Type B pancreatic cell (in vitro differentiated cells): ENCODE data around the gene NF2. TPM values are rescaled to one million over a fixed set of nuclear protein-coding genes. Genes with fewer than 3 reads are reported as not detected.
A peak's percentile ranks its signal among the peaks of the same experiment; 100 is the strongest.

ENCODE experiments used
- DNase-seq: peaks from one replicate; pipeline ENCODE4 v3.0.0; 2021; ENCODE audit warnings: mixed read lengths; ENCODE audit not compliant: unreplicated experiment; ENCODE audit errors: extremely low spot score
- H3K27ac Mint-ChIP-seq: 2 replicates; pipeline ENCODE4 v1.8.0; 2021; ENCODE audit warnings: mild to moderate bottlenecking, mixed read lengths
- H3K27me3 Mint-ChIP-seq: 2 replicates; pipeline ENCODE4 v1.8.0; 2021; ENCODE audit warnings: mixed read lengths
- H3K36me3 Mint-ChIP-seq: 2 replicates; pipeline ENCODE4 v1.8.0; 2021; ENCODE audit warnings: mixed read lengths
- H3K4me1 Mint-ChIP-seq: one replicate; pipeline ENCODE4 v1.8.0; 2021; ENCODE audit warnings: mixed read lengths; ENCODE audit not compliant: unreplicated experiment
- H3K4me3 Mint-ChIP-seq: 2 replicates; pipeline ENCODE4 v1.8.0; 2021; ENCODE audit warnings: mild to moderate bottlenecking, mixed read lengths
- H3K9me3 Mint-ChIP-seq: 2 replicates; pipeline ENCODE4 v1.8.0; 2021; ENCODE audit warnings: mixed read lengths
- CTCF ChIP-seq: fragments of 200-600 bp; sonication (generic); conservative IDR thresholded peaks from 2 replicates; pipeline ENCODE4 v1.5.0; 2021; ENCODE audit warnings: antibody characterized with exemption, mild to moderate bottlenecking
- total RNA-seq: library from RNA; stranded (reverse); gene quantifications from 2 replicates; pipeline ENCODE4 v1.2.1, GENCODE V29; 2021; ENCODE audit warnings: low replicate concordance

NF2 gene
- total RNA-seq, 1 donor from 2014 or later, result 45.6 TPM

GRCh38 chr22:29702000-29702930, 98.8 kb downstream of the NF2 start:
- Mint-ChIP-seq H3K4me1 (peaks cover 36% of the 10 kb centered on the region), H3K36me3 (no peaks in the 10 kb centered on the region), H3K9me3 (no peaks in the 10 kb centered on the region), H3K27me3 (peaks cover 40% of the 10 kb centered on the region), H3K27ac (no peak overlapping the region), H3K4me3 (peak overlapping the region; percentile 60)
- DNase-seq, result no peak
- no peak for TF ChIP-seq CTCF

GRCh38 chr22:29702931-29703501, 99.6 kb downstream of the NF2 start:
- H3K4me1 Mint-ChIP-seq, result peaks cover 36% of the 10 kb centered on the region
- no peak overlapping the region for H3K27ac Mint-ChIP-seq
- no peaks in the 10 kb centered on the region for H3K36me3 Mint-ChIP-seq
- H3K27me3 Mint-ChIP-seq, result peaks cover 45% of the 10 kb centered on the region
- H3K4me3 Mint-ChIP-seq, result peak overlapping the region; percentile 12
- DNase-seq, result no peak
- no peaks in the 10 kb centered on the region for H3K9me3 Mint-ChIP-seq
- no peak for TF ChIP-seq CTCF

GRCh38 chr22:29703569-29704195, 100.2 kb downstream of the NF2 start:
- no peak overlapping the region for H3K4me3 Mint-ChIP-seq
- no peaks in the 10 kb centered on the region for H3K9me3 Mint-ChIP-seq
- peaks cover 33% of the 10 kb centered on the region for H3K4me1 Mint-ChIP-seq
- no peak overlapping the region for H3K27ac Mint-ChIP-seq
- H3K36me3 Mint-ChIP-seq, result no peaks in the 10 kb centered on the region
- no peak for TF ChIP-seq CTCF
- peaks cover 50% of the 10 kb centered on the region for H3K27me3 Mint-ChIP-seq
- no peak for DNase-seq

GRCh38 chr22:29704528-29705285, 101.3 kb downstream of the NF2 start:
- TF ChIP-seq CTCF, result no peak
- no peak overlapping the region for H3K27ac Mint-ChIP-seq

GRCh38 chr22:29705651-29706050, 102.2 kb downstream of the NF2 start:
- no peak for DNase-seq
- no peaks in the 10 kb centered on the region for H3K9me3 Mint-ChIP-seq
- no peak overlapping the region for H3K27ac Mint-ChIP-seq
- no peaks in the 10 kb centered on the region for H3K36me3 Mint-ChIP-seq
- peaks cover 33% of the 10 kb centered on the region for H3K4me1 Mint-ChIP-seq
- peaks cover 49% of the 10 kb centered on the region for H3K27me3 Mint-ChIP-seq
- no peak overlapping the region for H3K4me3 Mint-ChIP-seq
- TF ChIP-seq CTCF, result no peak

More at GRCh38 chr22:29704528-29705285, 101.3 kb downstream of the NF2 start:
- H3K36me3 Mint-ChIP-seq, result no peaks in the 10 kb centered on the region
- H3K4me1 Mint-ChIP-seq, result peaks cover 33% of the 10 kb centered on the region
- H3K27me3 Mint-ChIP-seq, result peaks cover 53% of the 10 kb centered on the region
- no peak for DNase-seq
- H3K9me3 Mint-ChIP-seq, result no peaks in the 10 kb centered on the region
- H3K4me3 Mint-ChIP-seq, result no peak overlapping the region
